ENCODE measurements around the gene TECPR1. TPM values are rescaled to one million over a fixed set of nuclear protein-coding genes. Genes with fewer than 3 reads are reported as not detected.

Gene TECPR1
- total RNA-seq, 1 experiment from 2014 or later: 10.5 TPM

GRCh38 chr7:98213888-98214810 lies 37.9 kb downstream of the TECPR1 start:
- no peak for DNase-seq (ENCODE audit: extremely low read depth, low read depth)

DNA sequence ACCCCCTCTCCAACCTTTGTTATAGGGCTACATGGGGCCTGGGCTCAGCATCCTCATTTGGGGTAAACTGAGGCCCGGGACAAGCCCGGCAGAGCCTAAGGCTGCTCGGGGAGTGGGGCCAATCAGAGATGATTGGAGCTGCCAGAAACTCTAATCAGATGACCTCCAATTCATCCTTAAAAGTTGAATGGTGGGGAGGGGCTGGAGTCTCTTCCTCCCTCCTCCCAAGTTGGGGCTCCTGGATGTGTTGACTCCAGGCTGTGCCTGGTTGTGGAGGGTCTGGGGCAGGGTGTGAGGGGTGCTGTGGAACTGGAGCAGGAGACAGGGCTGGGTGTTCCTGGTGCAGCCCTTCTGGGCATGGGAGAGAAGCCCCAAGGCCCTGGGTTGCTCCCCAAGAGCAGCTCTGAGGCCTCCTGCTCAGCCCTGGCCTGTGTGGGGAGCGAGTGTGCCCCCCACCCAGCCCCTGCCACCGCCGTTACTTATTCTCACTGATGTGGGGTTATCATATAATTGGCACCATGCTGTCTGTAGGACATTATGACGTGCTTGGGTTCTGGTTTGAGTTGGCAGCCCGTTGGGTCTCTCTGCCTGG lies 38.6 kb downstream of the TECPR1 start:
- DNase-seq (ENCODE audit: extremely low read depth, low read depth): no peak

- no peak for DNase-seq (ENCODE audit: extremely low read depth, low read depth)
These were observed 39.4 kb downstream of the TECPR1 start for GRCh38 chr7:98212532-98213041.

GRCh38 chr7:98211676-98212531 lies 40.1 kb downstream of the TECPR1 start:
- no peak for DNase-seq (ENCODE audit: extremely low read depth, low read depth)

DNA sequence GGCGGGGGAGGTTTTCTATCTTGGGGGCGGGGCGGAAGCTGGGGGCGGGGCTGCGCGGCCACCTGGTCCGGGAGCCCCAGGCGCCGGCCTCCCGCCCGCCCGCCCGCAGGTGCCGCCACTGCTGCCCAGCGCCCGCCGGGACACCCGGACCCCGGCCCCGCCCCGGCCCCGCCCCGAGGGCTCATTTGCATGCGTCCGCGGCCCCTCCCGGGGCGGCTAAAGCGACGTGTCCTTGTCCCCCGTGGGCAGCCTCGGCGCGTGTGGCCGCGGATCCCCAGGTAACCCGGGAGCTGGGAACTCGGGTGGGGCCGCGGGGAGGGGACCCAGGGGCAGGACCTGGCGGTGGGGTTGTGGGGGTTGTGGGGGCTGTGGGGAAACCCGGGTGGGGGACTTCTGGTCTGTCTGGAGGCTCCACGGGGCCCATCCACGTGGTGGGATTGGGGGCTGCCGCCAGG lies 40.8 kb downstream of the TECPR1 start, which contains the start of gene BHLHA15:
BHLHA15 (plus strand) TSS at position 219 of the 455 bp plus-strand sequence. CDS start 871 bp downstream, outside the sequence.
- peak; percentile 20 for DNase-seq (ENCODE audit: extremely low read depth, low read depth)

GRCh38 chr7:98210513-98211220 lies 41.4 kb downstream of the TECPR1 start:
- DNase-seq (ENCODE audit: extremely low read depth, low read depth): no peak

DNA sequence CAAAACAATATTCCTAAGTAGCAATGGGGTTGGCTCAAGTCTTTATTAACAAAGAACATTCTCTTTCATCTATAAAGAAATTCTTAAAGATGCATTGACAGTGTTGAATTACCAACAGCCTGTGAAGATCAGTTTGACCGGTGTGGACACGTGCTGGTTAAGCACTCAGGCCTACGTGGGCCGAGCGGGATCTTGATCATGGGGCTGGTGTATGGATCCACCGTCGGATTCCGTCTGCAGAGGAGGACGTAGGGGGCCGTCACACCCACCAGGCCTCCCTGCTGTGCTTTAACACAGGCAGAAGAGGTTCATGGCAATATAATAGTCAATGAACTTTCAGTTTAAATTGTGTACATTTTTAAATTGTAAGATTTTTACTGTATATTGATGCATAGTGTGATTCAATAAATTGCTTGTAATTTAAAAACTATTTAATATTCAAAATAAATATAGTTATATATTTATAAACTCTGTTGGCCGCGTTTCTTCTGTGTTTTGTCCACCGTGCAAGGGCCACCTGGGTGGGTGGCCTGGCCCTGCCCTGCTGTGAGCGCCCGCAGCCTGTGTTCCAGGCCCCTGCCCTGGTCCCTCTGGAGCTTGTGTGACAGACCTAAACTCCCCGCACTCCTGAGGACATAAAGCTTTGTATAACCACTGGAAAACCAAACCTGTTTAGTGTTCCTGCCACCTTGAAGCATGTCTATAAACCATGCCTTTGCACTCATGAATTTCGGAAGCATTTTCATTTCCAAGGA lies 42.7 kb downstream of the TECPR1 start:
- DNase-seq (ENCODE audit: extremely low read depth, low read depth): no peak

- no peak for DNase-seq (ENCODE audit: extremely low read depth, low read depth)
These were observed 45.3 kb downstream of the TECPR1 start for GRCh38 chr7:98206451-98207330.

DNA sequence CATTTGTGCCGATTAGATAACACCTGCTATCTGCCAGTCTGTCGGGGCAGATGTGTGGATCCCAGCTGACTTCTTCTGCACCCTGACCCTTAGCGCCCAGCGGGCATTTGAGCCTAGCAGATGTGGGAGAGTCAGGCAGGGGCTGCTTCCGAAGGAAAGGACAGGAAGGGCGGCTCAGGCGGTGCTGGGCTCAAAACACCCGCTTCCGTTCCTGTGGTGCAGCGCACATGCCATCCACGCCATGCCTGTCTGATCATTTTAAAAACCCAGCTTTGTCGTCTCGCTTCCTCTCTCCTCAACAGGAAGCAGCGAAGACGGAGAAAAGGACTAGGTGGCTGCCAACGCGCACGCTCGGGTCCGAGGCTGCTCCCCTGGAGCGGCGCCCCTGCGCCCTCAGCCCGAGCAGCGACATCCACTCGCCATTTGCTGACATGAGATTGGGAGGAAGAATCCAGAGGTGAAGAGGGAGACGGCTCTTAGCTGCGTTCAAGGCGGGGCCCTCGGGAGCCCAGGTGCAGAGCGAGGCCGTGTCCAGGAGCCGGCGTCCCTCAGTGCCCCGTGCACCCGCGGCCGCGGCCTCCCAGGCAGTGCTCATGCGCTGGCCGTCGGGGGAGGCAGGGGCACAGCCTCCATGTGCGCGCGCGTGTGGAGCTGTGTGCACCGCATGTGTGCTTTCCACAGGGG lies 46.7 kb downstream of the TECPR1 start:
- no peak for DNase-seq (ENCODE audit: extremely low read depth, low read depth)

GRCh38 chr7:98204670-98205069 lies 47.4 kb downstream of the TECPR1 start:
- no peak for DNase-seq (ENCODE audit: extremely low read depth, low read depth)

GRCh38 chr7:98203964-98204605 lies 47.9 kb downstream of the TECPR1 start:
- no peak for DNase-seq (ENCODE audit: extremely low read depth, low read depth)

DNA sequence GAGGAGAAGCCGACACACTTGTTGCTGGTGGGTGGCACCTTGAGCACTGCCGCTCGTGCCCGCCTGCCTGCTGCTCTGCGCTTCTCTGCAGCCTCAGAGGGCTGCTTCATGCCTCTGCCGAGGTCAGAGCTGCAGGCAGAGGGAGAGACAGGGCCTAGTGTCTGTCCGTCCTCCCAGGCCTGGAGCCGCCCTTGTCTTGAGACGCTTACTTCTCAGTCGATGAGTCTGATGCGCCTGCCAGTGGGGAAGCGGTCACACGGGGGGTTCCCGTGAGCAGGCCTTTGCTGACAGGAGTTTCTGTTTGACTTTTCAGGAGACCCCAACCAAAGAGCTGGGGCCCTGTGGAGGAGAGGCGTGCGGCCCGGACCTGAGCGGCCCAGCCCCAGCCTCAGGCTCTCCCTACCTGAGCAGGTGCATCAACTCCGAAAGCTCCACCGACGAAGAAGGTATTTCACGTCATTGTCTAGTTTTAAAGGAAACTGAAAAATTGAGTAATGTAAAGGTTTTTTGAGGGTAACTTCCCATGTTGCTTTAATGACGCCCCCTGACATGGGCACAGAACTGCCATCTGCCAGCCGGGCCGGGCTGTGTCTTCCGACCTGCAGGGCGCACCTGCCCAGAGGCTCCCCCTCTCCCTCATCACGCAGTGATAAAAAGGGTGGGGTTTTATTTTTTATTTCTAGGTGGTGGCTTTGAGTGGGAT lies 48.6 kb downstream of the TECPR1 start:
- no peak for DNase-seq (ENCODE audit: extremely low read depth, low read depth)

- DNase-seq (ENCODE audit: extremely low read depth, low read depth): no peak
These were observed 49.5 kb downstream of the TECPR1 start for GRCh38 chr7:98202367-98203195.

DNA sequence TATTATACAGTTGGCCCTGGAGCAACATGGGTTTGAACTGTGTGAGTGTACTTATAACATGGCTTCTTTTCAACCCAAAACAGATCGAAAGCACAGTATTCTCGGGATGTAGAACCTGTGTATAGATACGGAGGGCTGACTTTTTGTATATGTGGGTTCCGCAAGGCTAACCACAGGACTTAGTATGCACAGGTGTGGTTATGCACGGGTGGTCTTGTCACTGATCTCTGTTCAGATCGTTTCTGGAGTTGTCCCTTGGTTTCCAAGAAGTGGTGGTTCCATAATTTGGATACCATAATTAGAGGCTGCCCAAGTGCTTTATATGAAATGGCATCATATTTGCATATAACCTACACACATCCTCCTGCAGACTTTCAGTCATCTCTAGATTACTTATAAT lies 51.7 kb downstream of the TECPR1 start:
- no peak for DNase-seq (ENCODE audit: extremely low read depth, low read depth)

- no peak for DNase-seq (ENCODE audit: extremely low read depth, low read depth)
These were observed 52.9 kb downstream of the TECPR1 start for GRCh38 chr7:98199131-98199530.
